GM12873 (cell line): ENCODE results near the gene MALRD1.

Source experiments
- TF ChIP-seq, protein P1 (sequence below): IDR thresholded peaks from 2 replicates; pipeline ENCODE4 v1.5.1; 2012; ENCODE audit warnings: low read depth, mild to moderate bottlenecking, moderate library complexity, low read length, control low read depth; ENCODE audit not compliant: insufficient read depth; ENCODE audit errors: missing control alignments

Gene MALRD1

DNA sequence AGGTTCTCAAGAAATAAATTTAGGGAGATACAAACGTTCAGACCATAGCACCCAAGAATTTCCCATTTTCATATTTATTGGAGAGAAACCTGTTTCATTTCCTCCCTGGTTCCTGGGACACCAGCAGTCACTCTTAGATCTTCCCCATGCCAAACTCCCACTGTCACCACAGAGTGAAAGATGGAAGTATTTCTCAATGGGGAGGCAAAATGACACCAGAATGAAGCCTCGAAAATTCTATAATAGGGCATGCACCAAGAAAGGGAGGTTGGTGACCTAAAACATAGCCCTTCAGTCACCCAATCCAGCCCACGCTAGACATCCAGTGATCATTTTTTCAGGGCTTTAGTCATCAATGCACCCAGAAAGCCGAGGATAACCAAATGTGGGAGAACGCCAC lies 619.5 kb downstream of the MALRD1 start:
- TF ChIP-seq, protein P1, sequence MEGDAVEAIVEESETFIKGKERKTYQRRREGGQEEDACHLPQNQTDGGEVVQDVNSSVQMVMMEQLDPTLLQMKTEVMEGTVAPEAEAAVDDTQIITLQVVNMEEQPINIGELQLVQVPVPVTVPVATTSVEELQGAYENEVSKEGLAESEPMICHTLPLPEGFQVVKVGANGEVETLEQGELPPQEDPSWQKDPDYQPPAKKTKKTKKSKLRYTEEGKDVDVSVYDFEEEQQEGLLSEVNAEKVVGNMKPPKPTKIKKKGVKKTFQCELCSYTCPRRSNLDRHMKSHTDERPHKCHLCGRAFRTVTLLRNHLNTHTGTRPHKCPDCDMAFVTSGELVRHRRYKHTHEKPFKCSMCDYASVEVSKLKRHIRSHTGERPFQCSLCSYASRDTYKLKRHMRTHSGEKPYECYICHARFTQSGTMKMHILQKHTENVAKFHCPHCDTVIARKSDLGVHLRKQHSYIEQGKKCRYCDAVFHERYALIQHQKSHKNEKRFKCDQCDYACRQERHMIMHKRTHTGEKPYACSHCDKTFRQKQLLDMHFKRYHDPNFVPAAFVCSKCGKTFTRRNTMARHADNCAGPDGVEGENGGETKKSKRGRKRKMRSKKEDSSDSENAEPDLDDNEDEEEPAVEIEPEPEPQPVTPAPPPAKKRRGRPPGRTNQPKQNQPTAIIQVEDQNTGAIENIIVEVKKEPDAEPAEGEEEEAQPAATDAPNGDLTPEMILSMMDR = no peak

DNA sequence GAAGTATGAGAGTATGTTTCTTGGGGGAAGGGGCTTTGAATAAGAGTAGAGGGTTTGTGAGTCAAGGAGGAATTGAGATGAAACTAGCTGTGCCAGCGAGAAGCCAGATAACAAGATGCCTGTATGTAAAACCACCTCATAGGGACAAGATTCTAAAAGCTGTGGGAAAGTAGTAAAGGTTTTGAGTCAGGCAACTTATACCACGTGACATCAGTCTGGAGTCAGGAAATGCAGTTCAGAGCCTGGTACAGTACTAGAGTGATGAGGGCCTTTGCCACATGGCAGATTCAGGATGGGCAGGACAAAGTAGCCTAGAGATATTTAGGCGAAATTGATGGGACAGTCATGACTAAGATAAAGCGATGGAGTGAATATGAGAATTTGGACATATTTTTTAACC lies 627.5 kb downstream of the MALRD1 start:
- TF ChIP-seq, protein P1 = no peak

DNA sequence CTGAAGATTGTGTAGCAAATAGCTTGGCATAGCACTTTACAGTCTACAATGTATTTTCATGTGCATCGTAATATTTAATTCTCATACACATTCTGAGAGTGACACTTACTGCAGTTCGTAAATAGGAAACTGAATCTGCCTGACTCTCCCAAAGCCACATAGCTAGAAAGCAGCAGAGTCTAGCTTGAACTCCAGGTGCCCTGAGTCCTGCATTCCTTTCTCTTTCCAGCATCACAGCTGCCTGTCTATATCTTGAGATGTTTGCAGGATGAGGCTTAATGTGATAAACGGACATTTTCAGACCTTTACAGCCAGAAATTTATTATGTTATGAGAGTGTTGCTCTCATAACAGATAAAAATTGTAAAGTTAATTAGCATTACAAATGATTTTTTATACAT lies 634.8 kb downstream of the MALRD1 start:
- TF ChIP-seq, protein P1 = no peak

DNA sequence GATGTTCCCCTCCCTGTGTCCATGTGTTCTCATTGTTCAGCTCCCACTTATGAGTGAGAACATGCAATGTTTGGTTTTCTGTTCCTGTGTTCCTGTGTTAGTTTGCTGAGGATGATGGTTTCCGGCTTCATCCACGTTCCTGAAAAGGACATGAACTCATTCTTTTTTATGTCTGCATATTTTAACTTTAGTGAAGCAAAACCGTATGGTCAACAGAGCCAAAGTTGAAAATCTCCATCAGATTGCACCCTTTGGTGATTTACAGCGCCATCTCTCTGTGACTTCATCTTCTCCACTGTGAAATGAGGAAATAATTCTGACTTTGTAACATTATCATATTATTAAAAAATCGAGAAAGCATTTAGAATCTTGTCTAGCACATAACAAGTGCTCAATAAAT lies 635.4 kb downstream of the MALRD1 start:
- TF ChIP-seq, protein P1 = no peak

DNA sequence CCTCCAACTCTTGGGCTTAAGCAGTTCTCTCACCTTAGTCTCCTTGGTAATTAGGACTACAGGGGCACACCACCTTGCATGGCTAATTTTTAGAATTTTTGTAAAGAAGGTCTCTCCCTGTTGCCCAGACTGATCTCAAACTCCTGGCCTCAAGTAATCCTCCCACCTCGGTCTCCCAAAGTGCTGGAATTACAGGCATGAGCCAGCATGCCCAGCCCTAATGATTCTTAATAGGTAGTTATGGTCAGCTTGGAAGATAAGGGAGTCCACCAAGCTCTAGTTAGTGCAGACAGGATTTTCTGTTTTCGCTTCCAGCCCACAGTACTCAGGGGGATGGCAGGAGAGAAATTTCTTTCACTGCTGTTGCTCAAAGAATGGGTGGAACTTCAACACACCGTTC lies 639.7 kb downstream of the MALRD1 start:
- TF ChIP-seq, protein P1 = no peak

DNA sequence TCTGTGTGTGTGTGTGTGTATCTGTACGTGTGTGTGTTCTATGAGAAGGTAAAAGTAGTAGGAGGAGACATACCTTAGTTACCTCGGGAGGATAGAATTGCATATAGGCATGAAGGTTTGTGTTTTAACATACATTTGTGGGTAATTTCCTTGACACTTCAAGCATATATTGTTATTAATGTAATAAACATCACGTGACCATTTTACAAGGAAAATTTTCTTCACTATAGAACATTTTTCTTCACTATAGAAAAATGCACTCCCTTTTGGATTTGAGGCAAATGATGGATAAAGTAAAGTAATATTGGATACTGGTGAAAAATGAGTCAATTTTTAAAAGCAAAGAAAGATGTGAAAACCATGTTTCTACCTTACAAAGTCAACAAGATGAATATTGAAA lies 640.6 kb downstream of the MALRD1 start:
- TF ChIP-seq, protein P1 = no peak

DNA sequence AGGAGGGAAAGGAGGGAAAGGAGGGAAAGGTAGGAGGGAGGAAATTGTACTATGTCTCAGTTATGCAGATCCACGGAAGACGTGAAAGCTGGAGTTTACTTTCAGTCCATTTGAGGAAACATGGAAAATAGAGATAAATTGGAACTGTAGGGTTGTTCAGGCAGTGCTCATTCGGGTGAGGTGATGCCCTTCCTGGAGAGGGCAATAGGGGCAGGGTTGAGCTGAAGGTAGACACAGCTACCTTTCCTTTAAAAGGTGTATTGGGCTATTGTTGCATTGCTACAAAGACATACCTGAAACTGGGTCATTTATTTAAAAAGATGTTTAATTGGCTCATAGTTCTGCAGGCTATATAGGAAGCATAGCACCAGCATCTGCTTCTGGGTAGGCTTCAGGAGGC lies 650.7 kb downstream of the MALRD1 start:
- TF ChIP-seq, protein P1 = no peak

DNA sequence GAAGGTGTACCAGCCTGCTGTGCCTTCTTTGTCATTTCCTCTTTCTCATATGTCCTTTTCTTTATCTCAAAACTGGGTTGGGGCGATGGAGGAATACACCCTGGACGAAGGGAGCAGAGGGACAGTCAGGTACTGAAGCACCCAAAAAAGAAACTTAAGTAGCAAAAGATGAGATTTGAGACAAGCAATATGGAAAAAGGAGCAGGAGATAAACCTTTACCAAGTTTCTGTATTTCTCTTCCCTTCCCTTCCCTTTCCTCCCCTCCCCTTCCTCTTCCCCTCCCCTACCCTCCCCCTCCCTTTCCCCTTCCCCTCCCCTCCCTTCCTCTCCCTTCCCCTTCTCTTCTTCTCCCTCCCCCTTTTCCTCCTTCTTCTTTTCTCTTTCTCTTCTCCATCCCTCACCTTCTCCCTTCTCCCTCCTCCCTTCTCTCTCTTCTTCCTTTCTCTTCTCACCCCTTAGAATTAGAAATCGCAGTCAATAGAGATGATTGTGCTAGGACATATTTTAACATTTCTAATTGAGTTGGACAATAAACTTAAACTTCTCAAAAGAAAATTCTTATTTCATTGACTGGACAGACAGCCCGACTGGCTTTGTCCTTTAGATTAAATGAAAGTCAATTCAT lies 652.9 kb downstream of the MALRD1 start:
- TF ChIP-seq, protein P1 = no peak
